HEK293 (cell line): ENCODE data around the gene ZCCHC13.

Experiments used
- CTCF ChIA-PET: fragments of 350-600 bp; formaldehyde crosslinking; extraction: SDS; loops from one replicate; lab custom pipeline; 2021; ENCODE audit warnings: antibody characterized with exemption; lab: Yijun Ruan, JAX
- POLR2A ChIA-PET: fragments of 300-600 bp; formaldehyde crosslinking; extraction: SDS; loops from one replicate; lab custom pipeline; 2020; ENCODE audit warnings: antibody characterized with exemption, inconsistent platforms; lab: Yijun Ruan, JAX
- H3K27ac ChIP-seq: fragments of 200-500 bp; sonication (Bioruptor generic); 2 replicates; pipeline ENCODE4 v1.5.1; 2014; ENCODE audit warnings: low read depth, low read length, control low read depth, inconsistent platforms; ENCODE audit errors: extremely low read depth
- H3K36me3 ChIP-seq, 2 experiments: fragments of 200-500 bp in 1 of 2; sonication (Bioruptor generic) in 1 of 2; 1 replicate in 1 of 2; 2 replicates in 1 of 2; pipeline ENCODE4 v1.5.1; 2014 to 2017; ENCODE audit warnings: inconsistent platforms in 2 of 2, low read length in 2 of 2; ENCODE audit not compliant: control insufficient read depth in 2 of 2, insufficient read depth in 1 of 2
- H3K4me1 ChIP-seq: fragments of 200-500 bp; sonication (Bioruptor generic); 2 replicates; pipeline ENCODE4 v1.5.1; 2014; ENCODE audit warnings: mild to moderate bottlenecking, low read length, inconsistent platforms; ENCODE audit not compliant: control insufficient read depth, insufficient read depth
- H3K4me3 ChIP-seq: 2 replicates; pipeline ENCODE4 v1.5.1; 2011; ENCODE audit warnings: low read depth, mild to moderate bottlenecking, control low read depth, low read length, moderate library complexity
- H3K9me3 ChIP-seq: fragments of 200-500 bp; sonication (Bioruptor generic); 2 replicates; pipeline ENCODE4 v1.5.1; 2014; ENCODE audit warnings: low read depth, low read length, inconsistent platforms; ENCODE audit not compliant: control insufficient read depth, insufficient read depth
- ELK4 ChIP-seq: IDR thresholded peaks from 2 replicates; pipeline ENCODE4 v1.6.1; 2011; ENCODE audit warnings: mild to moderate bottlenecking, low read depth, low read length, borderline replicate concordance
- KLF16 ChIP-seq: fragments of 450-650 bp; formaldehyde crosslinking; IDR thresholded peaks from 2 replicates; pipeline ENCODE4 v1.5.1; 2017; ENCODE audit warnings: missing biosample characterization, missing genetic modification characterization
- MZF1 ChIP-seq: fragments of 450-650 bp; formaldehyde crosslinking; IDR thresholded peaks from 2 replicates; pipeline ENCODE4 v1.5.1; 2017; ENCODE audit warnings: missing biosample characterization, missing genetic modification characterization, borderline replicate concordance
- PRDM1 ChIP-seq: fragments of 450-650 bp; formaldehyde crosslinking; IDR thresholded peaks from 2 replicates; pipeline ENCODE4; 2016; ENCODE audit warnings: missing biosample characterization, missing genetic modification characterization
- SCRT1 ChIP-seq: fragments of 450-650 bp; formaldehyde crosslinking; IDR thresholded peaks from 2 replicates; pipeline ENCODE4 v1.5.1; 2016; ENCODE audit warnings: missing biosample characterization, missing genetic modification characterization, borderline replicate concordance
- SETDB1 ChIP-seq: IDR thresholded peaks from one replicate; pipeline ENCODE4 v1.6.1; 2017; ENCODE audit warnings: mild to moderate bottlenecking, low read length, moderate library complexity, mixed read lengths; ENCODE audit not compliant: insufficient read length
- TRIM28 ChIP-seq: IDR thresholded peaks from 2 replicates; pipeline ENCODE4 v1.6.1; 2011; ENCODE audit warnings: low read length, control low read depth, borderline replicate concordance
- ZBTB20 ChIP-seq: fragments of 450-650 bp; formaldehyde crosslinking; IDR thresholded peaks from 2 replicates; pipeline ENCODE4 v1.5.1; 2016; ENCODE audit warnings: missing biosample characterization, missing genetic modification characterization
- ZBTB48 ChIP-seq: fragments of 450-650 bp; formaldehyde crosslinking; IDR thresholded peaks from 2 replicates; pipeline ENCODE4 v1.5.1; 2016; ENCODE audit warnings: missing biosample characterization, missing genetic modification characterization
- ZNF112 ChIP-seq: fragments of 450-650 bp; formaldehyde crosslinking; IDR thresholded peaks from 2 replicates; pipeline ENCODE4 v1.5.0; 2017; ENCODE audit warnings: missing biosample characterization, missing genetic modification characterization
- ZNF133 ChIP-seq: fragments of 450-650 bp; formaldehyde crosslinking; IDR thresholded peaks from 2 replicates; pipeline ENCODE4 v1.5.1; 2016; ENCODE audit warnings: missing biosample characterization, missing genetic modification characterization
- ZNF138 ChIP-seq: fragments of 450-650 bp; formaldehyde crosslinking; IDR thresholded peaks from 2 replicates; pipeline ENCODE4 v1.5.1; 2016; ENCODE audit warnings: missing biosample characterization, missing genetic modification characterization, borderline replicate concordance
- ZNF157 ChIP-seq: fragments of 450-650 bp; formaldehyde crosslinking; IDR thresholded peaks from 2 replicates; pipeline ENCODE4 v1.5.1; 2016; ENCODE audit warnings: missing biosample characterization, missing genetic modification characterization
- ZNF202 ChIP-seq: fragments of 450-650 bp; formaldehyde crosslinking; IDR thresholded peaks from 2 replicates; pipeline ENCODE4 v1.5.1; 2016; ENCODE audit warnings: missing biosample characterization, missing genetic modification characterization, borderline replicate concordance
- ZNF211 ChIP-seq: fragments of 450-650 bp; formaldehyde crosslinking; IDR thresholded peaks from 2 replicates; pipeline ENCODE4 v1.5.1; 2016; ENCODE audit warnings: low read depth, missing biosample characterization, missing genetic modification characterization
- ZNF488 ChIP-seq: fragments of 450-650 bp; formaldehyde crosslinking; IDR thresholded peaks from 2 replicates; pipeline ENCODE4 v1.5.1; 2016; ENCODE audit warnings: missing biosample characterization, missing genetic modification characterization
- ZNF521 ChIP-seq: fragments of 450-650 bp; formaldehyde crosslinking; IDR thresholded peaks from 2 replicates; pipeline ENCODE4 v1.5.1; 2017; ENCODE audit warnings: missing biosample characterization, mild to moderate bottlenecking, missing genetic modification characterization
- ZNF600 ChIP-seq: fragments of 450-650 bp; formaldehyde crosslinking; IDR thresholded peaks from 2 replicates; pipeline ENCODE4 v1.5.1; 2016; ENCODE audit warnings: missing biosample characterization, missing genetic modification characterization
- ZNF639 ChIP-seq: fragments of 450-650 bp; formaldehyde crosslinking; IDR thresholded peaks from 2 replicates; pipeline ENCODE4 v1.5.1; 2016; ENCODE audit warnings: missing biosample characterization, missing genetic modification characterization
- ZNF692 ChIP-seq: fragments of 450-650 bp; formaldehyde crosslinking; IDR thresholded peaks from 2 replicates; pipeline ENCODE4 v1.5.1; 2016; ENCODE audit warnings: missing biosample characterization, missing genetic modification characterization
- ZNF76 ChIP-seq: fragments of 450-650 bp; formaldehyde crosslinking; IDR thresholded peaks from 2 replicates; pipeline ENCODE4; 2016; ENCODE audit warnings: low read depth, missing biosample characterization, missing genetic modification characterization, borderline replicate concordance
- ZNF777 ChIP-seq: fragments of 450-650 bp; formaldehyde crosslinking; IDR thresholded peaks from 2 replicates; pipeline ENCODE4 v1.5.1; 2017; ENCODE audit warnings: missing biosample characterization, missing genetic modification characterization, borderline replicate concordance
- ZNF791 ChIP-seq: fragments of 450-650 bp; formaldehyde crosslinking; IDR thresholded peaks from 2 replicates; pipeline ENCODE4 v1.5.1; 2016; ENCODE audit warnings: missing biosample characterization, missing genetic modification characterization
- ZSCAN16 ChIP-seq: fragments of 450-650 bp; formaldehyde crosslinking; IDR thresholded peaks from 2 replicates; pipeline ENCODE4 v1.5.1; 2016; ENCODE audit warnings: missing biosample characterization, missing genetic modification characterization

The ZCCHC13 gene

GRCh38 chrX:74286950-74287740 is 16.8 kb upstream of the ZCCHC13 start:
- H3K36me3 ChIP-seq = peaks cover 11 to 40% of the 10 kb centered on the region in 2 experiments
- no peak overlapping the region for H3K27ac ChIP-seq
- no peak overlapping the region for H3K4me3 ChIP-seq
- 0 out of 2 replicates have a peak, but pooled peaks cover 3% of the 10 kb centered on the region for H3K4me1 ChIP-seq
- TF ChIP-seq TRIM28 (peak; percentile 77; the same call in 1 of the 2 replicates), SETDB1 (peak; percentile 90), ELK4 (no peak)
- no peaks in the 10 kb centered on the region for H3K9me3 ChIP-seq
- POLR2A ChIA-PET = no interaction called here
- CTCF ChIA-PET = interaction anchor here (0.5 kb wide), 1 partner anchor 57 kb away, joined by 3 read pairs; no protein-coding TSS in a partner anchor

GRCh38 chrX:74291577-74291963 is 12.4 kb upstream of the ZCCHC13 start:
- no peaks in the 10 kb centered on the region for H3K9me3 ChIP-seq
- peaks cover 2 to 11% of the 10 kb centered on the region in 2 experiments; a peak in 2 of 3 replicates for H3K36me3 ChIP-seq
- ChIA-PET CTCF (interaction anchor here (1.0 kb wide), 2 partner anchors 15 to 52 kb away, joined by 3 to 4 read pairs; no protein-coding TSS in a partner anchor), POLR2A (interaction anchor here (1.3 to 2.2 kb wide), 3 partner anchors 10 to 129 kb away, joined by 3 to 10 read pairs (median 4); partner anchors contain the start of gene SLC16A2)
- H3K4me1 ChIP-seq = 0 out of 2 replicates have a peak, but pooled peaks cover 3% of the 10 kb centered on the region
- peak overlapping the region; percentile 56 for H3K4me3 ChIP-seq
- H3K27ac ChIP-seq = peak overlapping the region; percentile 95
- TF ChIP-seq PRDM1 (tag by site-specific recombination) = peak; percentile 85
- TF ChIP-seq ZNF777 = no peak

- peak overlapping the region; percentile 95 for H3K27ac ChIP-seq
- ChIA-PET POLR2A (interaction anchor here (0.6 to 2.2 kb wide), 5 partner anchors 9 to 128 kb away, joined by 3 to 10 read pairs (median 4); partner anchors contain the start of gene SLC16A2), CTCF (interaction anchor here (0.6 to 1.0 kb wide), 3 partner anchors 16 to 58 kb away, joined by 3 to 4 read pairs (median 3); no protein-coding TSS in a partner anchor)
- peak overlapping the region; percentile 56 for H3K4me3 ChIP-seq
- 0 out of 2 replicates have a peak, but pooled peaks cover 3% of the 10 kb centered on the region for H3K4me1 ChIP-seq
- peaks cover 0 to 5% of the 10 kb centered on the region in 2 experiments; a peak in 2 of 3 replicates for H3K36me3 ChIP-seq
- no peaks in the 10 kb centered on the region for H3K9me3 ChIP-seq
- TF ChIP-seq ZBTB20 (tag by site-specific recombination) (peak; percentile 77), ZNF211 (tag by site-specific recombination) (no peak), ZBTB48 (tag by site-specific recombination) (0 out of 2 replicates have a peak, but pooled peaks have one; percentile 4), ZNF521 (no peak), ZNF791 (tag by site-specific recombination) (no peak), MZF1 (tag by site-specific recombination) (no peak), ZNF202 (tag by site-specific recombination) (no peak), ZNF138 (tag by site-specific recombination) (no peak), ZNF76 (tag by site-specific recombination) (no peak; the same call in 1 of the 2 replicates), ZNF639 (tag by site-specific recombination) (no peak), SCRT1 (tag by site-specific recombination) (no peak), ZNF600 (tag by site-specific recombination) (peak; percentile 59), ZNF112 (tag by site-specific recombination) (no peak), ZNF157 (tag by site-specific recombination) (no peak), KLF16 (no peak), ZNF133 (tag by site-specific recombination) (no peak), ZNF488 (tag by site-specific recombination) (no peak), TRIM28 (no peak), ZSCAN16 (tag by site-specific recombination) (no peak), ZNF692 (peak; percentile 26; the same call in 1 of the 2 replicates)
These were observed 11.8 kb upstream of the ZCCHC13 start for GRCh38 chrX:74291964-74292807.
